ENCODE measurements around the gene RAC3. TPM values are rescaled to one million over a fixed set of nuclear protein-coding genes. Genes with fewer than 3 reads are reported as not detected.

The RAC3 gene
- total and polyA plus RNA-seq, 2 of the 8 experiments (the other 6 are each of a cell fraction or from before 2014, with no cell fraction given): 177 to 299 TPM

- TF ChIP-seq CHD7 (IDR thresholded peaks at IDR 0.05; ENCODE audit: insufficient replicate concordance, low read length): no peak
- TF ChIP-seq POLR2AphosphoS5 (IDR thresholded peaks at IDR 0.05; ENCODE audit: low read depth, low read length): no peak
- no peak for TF ChIP-seq ASH2L (IDR thresholded peaks at IDR 0.05; ENCODE audit: low read length)
- TF ChIP-seq ATF2 (IDR thresholded peaks at IDR 0.05; ENCODE audit: low read length): no peak
- no peak for TF ChIP-seq E2F6 (IDR thresholded peaks at IDR 0.05)
- TF ChIP-seq CEBPB (IDR thresholded peaks at IDR 0.05; ENCODE audit: low read depth, low read length): no peak
Measured at GRCh38 chr17:82012640-82013295, 18.7 kb upstream of the RAC3 start (continued).

Data from H1 (cell line).